HG02763 (cell line): Measurements from ENCODE around the gene MPPED1.

Source experiments
- ATAC-seq: cut with Tn5 transposase; IDR thresholded peaks from one replicate; pipeline ENCODE4 v1.9.1; 2021; ENCODE audit warnings: mild to moderate bottlenecking, moderate library complexity; ENCODE audit not compliant: unreplicated experiment

Gene MPPED1

DNA sequence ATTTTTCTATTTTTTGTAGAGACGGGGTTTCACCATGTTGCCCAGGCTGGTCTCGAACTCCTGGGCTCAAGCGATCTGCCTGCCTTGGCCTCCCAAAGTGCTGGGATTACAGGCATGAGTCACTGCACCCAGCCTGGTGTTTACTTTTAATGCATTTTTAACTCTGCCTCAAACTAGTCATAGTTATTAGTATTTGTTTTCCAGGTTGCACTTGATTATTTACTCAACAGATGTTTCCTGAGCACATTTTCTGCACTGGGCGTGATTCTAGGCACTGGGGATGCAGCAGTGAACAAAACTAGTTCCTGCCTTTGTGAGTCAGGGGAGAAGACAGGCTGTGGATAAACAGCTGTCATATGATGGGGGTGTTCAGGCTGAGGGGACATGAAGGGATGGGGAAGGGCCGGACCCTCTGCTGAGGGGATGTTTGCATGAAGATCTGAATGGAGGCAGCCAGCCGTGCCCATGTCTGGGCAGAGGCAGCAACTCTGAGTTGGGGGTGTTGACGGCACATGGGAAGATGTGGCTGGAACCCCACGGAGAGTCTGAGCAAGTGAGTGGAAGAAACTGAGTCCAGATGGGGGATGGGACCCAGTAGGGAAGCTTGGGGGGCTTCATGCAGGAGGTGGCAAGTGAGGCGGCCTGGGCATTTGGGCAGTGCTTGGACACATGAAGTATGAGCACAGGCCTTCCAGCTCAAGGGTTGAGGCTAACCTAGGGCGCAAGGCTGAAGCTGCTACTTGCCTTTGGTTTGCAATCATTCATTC lies 34.4 kb downstream of the MPPED1 start:
- ATAC-seq, result no peak

DNA sequence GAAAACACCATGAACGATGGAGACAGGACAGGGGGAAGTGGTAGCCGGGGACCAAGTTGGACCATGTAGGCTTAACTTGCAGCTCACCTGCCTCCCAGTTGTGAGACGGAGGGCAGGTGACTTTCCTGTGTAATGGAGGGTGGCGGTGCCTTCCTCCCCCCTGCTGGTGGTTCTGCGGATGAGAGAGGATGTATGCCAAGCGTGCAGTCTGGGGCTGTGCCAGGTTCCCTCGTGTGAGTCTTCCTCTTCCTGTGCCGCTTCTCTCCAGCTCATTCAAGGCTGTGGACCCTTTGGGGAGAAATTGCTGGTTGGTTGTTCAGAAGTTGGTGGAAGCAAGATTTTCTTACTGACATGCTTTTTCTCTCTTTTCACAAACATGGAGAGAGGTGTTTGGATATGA lies 35.1 kb downstream of the MPPED1 start:
- ATAC-seq, result no peak

DNA sequence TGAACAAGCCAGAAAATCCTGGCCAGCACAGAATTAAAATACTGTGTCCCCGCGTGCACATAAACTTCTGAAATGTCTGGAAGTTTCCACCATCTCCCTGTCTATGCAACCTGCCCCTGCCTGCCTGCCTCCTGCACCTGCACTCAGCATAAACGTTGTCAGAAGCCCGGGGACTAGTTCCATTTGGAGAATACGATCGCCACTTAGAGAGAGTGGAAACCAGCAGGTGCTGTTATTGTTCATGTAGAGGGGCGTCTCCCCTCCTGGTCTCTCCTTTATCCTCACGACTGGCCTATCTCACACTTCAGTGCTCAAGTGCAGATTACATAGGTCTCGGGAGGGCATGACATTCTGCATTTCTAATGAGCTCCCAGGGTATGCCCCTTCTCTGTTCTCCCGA lies 35.6 kb downstream of the MPPED1 start:
- ATAC-seq, result no peak

- ATAC-seq, result no peak
Measured at GRCh38 chr22:43448048-43448447, 36.2 kb downstream of the MPPED1 start.

GRCh38 chr22:43449205-43449830 lies 37.5 kb downstream of the MPPED1 start:
- ATAC-seq, result no peak

- no peak for ATAC-seq
Measured at GRCh38 chr22:43449831-43450225, 38.0 kb downstream of the MPPED1 start.

GRCh38 chr22:43451371-43452050 lies 39.7 kb downstream of the MPPED1 start:
- ATAC-seq, result no peak

- ATAC-seq, result no peak
Measured at GRCh38 chr22:43455846-43456245, 44.0 kb downstream of the MPPED1 start.

DNA sequence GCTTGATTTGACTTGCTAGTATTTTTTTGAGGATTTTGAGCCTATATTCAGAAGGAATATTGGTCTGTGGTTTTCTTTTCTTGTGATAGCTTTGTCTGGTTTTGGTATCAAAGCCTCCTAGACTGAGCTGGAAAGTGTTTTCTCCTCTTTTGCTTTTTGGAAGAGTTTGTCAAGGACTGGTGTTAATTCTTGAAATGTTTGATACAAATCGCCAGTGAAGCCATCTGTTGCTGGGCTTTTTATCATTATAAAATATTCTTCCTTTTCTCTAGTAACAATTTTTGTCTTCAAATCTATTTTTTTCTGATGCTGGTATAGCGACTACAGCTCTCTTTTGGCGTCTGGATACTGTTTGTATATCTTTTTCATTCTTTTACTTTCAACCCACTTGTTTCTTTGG lies 45.2 kb downstream of the MPPED1 start:
- ATAC-seq, result no peak

DNA sequence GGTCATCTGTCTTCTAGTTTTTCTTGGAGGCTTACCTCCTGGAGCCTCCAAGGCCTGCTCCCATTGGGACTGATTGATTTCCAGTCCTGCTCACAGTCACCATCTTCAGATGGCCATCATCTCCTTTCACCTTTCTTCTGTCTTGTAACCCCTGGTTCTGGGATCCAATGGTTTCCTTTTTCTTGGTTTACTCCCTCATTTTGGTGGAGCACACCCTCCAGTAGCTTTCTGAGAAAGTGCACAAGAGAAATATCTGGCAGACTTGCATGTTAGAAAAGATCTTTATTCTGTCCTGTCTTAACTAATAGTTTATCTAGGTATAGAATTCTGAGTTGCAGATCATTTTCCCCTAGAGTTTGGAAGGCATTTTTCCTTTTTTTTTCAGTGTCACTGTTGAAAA lies 50.9 kb downstream of the MPPED1 start:
- no peak for ATAC-seq

DNA sequence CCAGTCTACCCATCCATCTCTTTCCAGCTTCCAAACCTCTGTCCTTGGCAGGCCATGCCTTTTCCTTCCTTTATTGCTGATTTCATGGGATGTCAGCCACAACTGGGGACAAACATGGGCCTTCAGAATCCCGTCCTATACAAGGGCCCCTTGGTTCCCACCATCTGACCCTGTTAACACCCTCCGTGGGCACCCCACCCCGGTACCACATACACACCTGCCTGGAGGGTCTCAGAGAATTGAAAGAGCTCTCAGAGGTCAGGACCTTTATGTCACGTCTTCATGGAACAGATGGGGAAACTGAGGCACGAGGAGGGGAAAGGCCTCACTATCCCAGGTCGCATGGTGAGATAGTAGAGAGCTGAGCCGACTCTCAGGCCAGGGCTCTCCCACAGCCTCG lies 53.0 kb downstream of the MPPED1 start:
- no peak for ATAC-seq

- no peak for ATAC-seq
Measured at GRCh38 chr22:43465291-43466015, 53.6 kb downstream of the MPPED1 start.

DNA sequence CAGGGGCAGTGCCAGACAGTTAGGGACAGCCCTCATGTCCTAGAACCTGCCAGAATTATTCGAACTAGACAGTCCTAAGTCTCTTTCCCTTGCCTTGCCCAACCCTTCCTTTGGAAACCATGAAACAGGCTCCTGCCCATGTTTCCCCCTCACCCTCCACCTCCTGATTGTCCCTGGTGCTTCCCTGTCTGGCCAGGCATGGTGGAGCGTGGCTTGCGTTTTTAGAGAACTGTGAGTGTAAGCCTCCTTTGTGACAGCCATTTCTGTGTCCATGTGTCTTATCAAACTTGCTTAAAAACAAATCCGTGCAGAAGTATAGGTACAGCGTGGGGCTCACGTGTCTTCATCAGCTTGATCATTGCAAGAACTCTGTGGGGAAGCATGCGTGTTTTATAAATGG lies 54.9 kb downstream of the MPPED1 start:
- no peak for ATAC-seq

DNA sequence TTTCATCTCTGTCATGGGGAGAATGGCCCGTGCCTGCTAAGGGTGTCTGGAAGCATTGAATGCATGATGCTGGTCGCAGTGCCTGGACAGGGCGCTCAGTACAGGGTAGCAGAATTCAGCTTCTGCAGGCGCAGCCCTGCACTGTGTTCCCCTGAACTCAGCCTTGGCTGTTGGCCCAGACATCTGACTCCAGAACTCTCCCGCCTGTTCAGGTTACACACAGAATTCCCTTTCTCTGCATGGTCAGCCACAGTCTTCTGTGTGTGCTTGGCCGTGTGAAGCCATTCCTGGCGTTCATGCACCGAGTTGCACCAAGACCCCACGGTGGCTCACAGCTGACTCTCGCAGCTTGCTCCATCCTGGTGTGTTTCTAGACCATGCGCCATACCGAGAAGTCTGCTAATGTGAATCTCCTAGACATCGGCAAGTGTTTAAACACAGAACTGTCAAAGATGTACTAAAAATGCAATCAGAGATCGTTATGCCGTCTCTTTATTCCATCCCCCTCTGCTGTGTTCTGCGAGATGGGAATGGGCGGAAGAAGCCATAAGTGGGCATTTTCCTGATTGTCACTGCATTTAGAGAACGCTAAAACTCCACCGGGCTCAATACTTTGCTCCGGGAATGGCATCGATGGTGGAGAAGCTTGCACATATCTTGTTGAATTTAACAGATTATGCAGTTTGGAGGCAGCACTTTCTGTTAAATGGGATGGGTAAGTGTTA lies 55.6 kb downstream of the MPPED1 start:
- no peak for ATAC-seq

DNA sequence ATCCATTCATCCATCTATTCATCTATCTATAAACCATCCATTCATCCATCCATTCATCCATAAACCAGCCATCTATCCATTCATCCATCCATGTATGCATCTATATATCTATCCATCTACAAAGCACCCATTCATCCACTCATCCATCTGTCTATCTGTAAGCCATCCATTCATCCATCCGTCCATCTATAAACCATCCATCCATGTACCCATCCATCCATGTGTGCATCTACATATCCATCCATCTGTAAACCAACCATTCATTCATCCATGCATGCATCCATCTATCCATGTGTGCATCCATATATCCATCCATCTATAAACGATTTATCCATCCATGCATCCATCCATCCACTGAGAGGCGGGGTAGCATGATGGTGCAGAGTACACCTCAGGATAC lies 58.4 kb downstream of the MPPED1 start:
- no peak for ATAC-seq

- ATAC-seq, result no peak
Measured at GRCh38 chr22:43470941-43471585, 59.2 kb downstream of the MPPED1 start.

- no peak for ATAC-seq
Measured at GRCh38 chr22:43471606-43472135, 59.9 kb downstream of the MPPED1 start.

DNA sequence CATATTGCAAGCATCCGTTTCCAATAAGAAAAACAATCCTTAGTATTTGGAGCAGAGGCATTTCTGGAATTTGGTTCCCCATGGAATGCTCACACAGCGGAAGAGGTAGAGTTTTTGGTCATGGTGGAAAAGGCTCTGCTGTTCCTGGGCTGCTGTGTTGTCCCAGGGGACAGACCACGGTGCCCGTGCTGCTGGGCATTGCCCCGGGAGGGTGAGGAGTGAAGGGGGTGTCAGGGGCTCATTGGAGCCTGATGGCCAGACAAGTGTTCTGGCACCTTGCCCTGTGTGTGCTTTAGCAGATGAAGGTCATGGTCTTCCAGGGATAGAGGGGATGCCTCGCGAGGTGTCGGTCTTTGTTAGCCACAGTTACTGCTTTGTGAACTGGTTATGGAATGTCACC lies 61.2 kb downstream of the MPPED1 start:
- ATAC-seq, result no peak

DNA sequence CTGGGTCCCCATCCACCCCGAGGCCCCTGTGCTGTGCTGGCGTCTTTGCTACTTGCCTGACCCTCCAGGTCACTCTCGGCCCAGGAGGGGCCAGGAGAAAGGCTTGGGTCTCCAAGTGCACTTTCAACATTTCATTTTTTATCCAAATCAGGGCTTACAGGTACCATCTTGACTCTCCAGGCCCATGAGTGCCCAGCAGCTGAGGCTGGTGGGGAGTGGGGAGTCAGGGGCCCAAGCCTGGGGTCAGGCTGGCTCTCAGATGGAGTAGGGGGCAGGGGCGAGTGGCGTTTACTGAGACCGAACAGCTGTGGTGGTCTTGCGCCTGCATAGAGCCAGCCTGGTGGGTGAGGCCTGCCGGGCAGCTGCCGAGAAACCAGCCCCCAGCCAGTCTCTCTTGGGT lies 61.6 kb downstream of the MPPED1 start:
- ATAC-seq, result no peak
